LHCN-M2 (cell line): Measurements from ENCODE around the gene TERT. TPM values are rescaled to one million over a fixed set of nuclear protein-coding genes. Genes with fewer than 3 reads are reported as not detected.
"Not testable (repeated sequence)": the region's sequence is repeated elsewhere in the genome, so short reads cannot be mapped to it uniquely, and the experiment has no call there.

Source experiments
- DNase-seq: peaks from one replicate; pipeline ENCODE4 v3.0.0-alpha.2; 2012; ENCODE audit warnings: low read depth
- total RNA-seq: library from RNA; depleted of rRNA; stranded (reverse); fragments of >200 nt; gene quantifications from 2 replicates; pipeline ENCODE4 v1.2.3, GENCODE V29; 2014

TERT gene
- total RNA-seq, 1 experiment from 2014 or later = 173 TPM

DNA sequence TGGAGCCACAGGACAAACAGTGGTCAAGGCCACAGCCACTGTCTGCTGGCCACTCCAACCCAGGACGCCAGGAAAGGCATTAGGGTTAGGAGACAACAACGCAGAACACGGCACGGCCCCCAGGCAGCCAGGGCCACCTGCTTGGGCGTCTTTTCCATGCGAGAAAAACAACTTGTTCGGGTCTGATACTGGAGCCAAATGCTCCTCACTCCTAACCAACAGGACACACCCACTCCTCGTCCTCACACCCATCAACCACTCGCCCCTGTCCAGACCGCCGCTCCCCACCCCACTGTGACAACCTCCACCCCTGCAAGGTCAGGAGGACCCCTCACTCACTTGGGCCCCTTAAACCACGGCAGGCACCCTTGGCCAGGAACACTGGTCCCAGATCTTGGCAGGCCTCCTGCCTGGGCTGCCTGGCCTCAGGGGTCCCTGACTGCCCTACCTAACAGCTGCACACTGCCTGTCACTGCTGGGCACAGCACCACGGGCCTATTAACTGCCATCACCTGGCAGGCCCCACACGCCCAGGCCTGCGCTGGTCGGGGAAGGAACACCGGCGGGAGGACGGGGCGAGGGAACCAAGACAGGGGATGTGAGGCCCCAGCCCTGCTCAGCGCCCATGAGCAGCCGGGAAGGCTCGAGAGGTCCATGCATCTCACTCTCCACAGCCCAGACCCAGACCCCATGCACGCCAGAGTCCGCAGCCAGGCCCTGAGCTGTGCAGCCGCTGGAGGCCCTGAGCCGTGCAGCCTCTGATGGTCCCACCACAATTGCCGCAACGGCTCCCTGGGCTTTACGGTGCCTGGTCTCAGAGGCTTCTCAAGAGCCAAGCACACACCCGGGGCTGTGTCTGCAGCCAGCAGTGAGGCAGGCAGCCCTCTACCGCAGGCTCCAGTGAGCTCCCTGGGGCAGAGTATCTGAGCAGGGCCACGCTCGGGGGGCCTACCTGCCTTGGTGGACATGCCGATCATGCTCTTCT is 36.3 kb upstream of the TERT start:
- DNase-seq = no peak

DNA sequence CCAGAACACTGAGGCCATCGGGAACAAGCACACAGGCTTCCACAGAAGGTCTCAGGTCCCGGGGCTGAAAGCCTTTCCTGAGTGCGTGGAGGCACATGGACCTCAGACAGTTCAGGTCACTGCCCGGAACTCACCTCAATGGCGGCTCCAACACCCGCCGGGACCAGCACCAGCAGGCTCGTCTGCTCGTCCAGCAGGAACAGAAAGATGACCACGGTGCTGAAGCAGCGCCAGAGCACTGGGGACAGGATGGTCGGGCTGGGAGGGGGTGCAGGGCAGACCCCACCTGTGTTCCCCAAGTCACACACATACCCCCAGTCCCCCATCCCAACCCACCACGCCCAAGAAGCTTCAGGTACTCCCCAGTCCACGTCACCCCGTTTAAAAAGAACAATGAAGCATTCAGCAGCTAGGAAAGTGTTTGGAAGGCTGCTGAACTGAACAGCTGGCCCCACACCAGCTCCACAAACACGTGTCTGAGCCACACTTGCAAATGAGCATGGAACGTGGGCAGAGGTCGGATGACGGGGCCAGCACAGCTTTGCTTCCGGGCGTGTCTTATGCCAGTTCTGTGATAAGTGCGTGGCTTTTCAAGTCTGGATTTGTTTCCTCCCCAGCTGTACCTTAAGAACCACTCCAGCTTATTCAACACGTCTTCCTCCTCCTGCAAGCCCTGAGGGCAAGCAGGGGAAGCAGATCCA is 35.4 kb upstream of the TERT start:
- DNase-seq = peak; percentile 38

DNA sequence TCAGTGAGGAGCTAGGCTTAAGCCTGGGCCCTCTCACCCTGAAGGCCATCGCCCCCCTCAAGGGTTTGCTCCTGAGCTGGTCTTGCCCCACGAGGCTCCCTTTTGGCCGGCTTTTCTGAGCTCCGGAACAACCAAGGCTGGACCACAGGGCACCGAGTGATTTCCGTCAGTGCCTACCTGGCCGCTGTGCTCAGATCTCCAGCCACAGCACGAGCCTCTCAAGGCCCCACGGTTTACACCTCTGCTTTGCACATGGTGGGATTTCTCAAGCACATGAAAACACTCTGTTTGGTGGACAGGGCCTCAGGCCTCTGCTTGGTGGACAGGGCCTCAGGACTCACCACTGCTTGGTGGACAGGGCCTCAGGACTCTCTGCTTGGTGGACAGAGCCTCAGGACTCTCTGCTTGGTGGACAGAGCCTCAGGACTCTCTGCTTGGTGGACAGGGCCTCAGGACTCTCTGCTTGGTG is 34.3 kb upstream of the TERT start:
- DNase-seq = no peak

DNA sequence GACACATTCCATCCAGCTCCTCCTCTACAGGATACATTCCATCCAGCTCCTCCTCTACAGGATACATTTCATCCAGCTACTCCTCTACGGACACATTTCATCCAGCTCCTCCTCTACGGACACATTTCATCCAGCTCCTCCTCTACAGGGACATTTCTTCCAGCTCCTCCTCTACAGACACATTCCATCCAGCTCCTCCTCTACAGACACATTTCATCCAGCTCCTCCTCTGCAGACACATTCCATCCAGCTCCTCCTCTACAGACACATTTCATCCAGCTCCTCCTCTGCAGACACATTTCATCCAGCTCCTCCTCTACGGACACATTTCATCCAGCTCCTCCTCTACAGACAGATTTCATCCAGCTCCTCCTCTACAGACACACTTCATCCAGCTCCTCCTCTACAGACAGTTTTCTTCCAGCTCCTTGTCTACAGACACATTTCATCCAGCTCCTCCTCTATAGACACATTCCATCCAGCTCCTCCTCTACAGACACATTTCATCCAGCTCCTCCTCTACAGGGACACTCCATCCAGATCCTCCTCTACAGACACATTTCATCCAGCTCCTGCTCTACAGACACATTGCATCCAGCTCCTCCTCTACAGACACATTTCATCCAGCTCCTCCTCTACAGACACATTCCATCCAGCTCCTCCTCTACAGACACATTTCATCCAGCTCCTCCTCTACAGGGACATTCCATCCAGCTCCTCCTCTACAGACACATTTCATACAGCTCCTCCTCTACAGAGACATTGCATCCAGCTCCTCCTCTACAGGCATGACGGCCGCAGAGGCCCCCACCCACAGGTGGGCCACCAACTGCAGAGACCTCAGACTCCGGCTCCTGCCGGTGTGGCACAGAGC is 33.6 kb upstream of the TERT start:
- peak; percentile 61 for DNase-seq

DNA sequence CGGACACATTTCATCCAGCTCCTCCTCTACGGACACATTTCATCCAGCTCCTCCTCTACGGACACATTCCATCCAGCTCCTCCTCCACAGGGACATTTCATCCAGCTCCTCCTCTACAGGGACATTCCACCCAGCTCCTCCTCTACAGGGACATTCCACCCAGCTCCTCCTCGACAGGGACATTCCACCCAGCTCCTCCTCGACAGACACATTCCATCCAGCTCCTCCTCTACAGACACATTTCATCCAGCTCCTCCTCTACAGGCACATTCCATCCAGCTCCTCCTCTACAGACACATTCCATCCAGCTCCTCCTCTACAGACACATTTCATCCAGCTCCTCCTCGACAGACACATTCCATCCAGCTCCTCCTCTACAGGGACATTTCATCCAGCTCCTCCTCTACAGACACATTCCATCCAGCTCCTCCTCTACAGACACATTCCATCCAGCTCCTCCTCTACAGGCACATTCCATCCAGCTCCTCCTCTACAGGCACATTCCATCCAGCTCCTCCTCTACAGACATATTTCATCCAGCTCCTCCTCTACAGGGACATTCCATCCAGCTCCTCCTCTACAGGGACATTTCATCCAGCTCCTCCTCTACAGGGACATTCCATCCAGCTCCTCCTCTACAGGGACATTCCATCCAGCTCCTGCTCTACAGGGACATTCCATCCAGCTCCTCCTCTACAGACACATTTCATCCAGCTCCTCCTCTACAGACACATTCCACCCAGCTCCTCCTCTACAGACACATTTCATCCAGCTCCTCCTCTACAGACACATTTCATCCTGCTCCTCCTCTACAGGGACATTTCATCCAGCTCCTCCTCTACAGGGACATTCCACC is 32.3 kb upstream of the TERT start:
- peak; percentile 46 for DNase-seq

DNA sequence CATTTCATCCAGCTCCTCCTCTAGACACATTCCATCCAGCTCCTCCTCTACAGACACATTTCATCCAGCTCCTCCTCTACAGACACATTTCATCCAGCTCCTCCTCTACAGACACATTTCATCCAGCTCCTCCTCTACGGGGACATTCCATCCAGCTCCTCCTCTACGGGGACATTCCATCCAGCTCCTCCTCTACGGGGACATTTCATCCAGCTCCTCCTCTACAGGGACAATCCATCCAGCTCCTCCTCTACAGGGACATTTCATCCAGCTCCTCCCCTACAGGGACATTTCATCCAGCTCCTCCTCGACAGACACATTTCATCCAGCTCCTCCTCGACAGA is 31.6 kb upstream of the TERT start:
- not testable (repeated sequence) for DNase-seq

DNA sequence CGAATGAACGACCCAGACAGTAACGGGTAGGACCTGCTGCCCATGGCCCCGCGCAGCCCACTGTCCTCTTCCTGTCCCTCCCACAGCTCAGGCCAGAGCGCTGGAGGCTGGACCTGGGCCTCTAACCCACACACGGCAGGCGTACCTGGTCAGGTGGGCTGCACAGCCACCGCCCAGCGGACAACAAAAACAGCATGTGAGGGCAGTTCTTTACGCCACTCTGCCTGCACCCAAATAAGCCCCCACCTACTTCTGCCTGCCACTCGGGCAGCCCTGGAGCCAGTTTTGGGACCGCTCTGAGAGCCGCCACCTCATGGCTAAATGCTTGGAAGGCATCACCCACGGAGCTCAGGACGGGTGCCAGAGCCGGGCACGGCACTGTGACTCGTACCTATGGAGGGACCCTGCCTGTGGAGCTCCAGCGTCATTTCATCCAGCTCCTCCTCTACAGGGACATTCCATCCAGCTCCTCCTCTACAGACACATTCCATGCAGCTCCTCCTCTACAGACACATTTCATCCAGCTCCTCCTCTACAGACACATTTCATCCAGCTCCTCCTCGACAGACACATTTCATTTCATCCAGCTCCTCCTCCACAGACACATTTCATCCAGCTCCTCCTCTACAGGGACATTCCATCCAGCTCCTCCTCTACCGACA is 31.1 kb upstream of the TERT start:
- no peak for DNase-seq

DNA sequence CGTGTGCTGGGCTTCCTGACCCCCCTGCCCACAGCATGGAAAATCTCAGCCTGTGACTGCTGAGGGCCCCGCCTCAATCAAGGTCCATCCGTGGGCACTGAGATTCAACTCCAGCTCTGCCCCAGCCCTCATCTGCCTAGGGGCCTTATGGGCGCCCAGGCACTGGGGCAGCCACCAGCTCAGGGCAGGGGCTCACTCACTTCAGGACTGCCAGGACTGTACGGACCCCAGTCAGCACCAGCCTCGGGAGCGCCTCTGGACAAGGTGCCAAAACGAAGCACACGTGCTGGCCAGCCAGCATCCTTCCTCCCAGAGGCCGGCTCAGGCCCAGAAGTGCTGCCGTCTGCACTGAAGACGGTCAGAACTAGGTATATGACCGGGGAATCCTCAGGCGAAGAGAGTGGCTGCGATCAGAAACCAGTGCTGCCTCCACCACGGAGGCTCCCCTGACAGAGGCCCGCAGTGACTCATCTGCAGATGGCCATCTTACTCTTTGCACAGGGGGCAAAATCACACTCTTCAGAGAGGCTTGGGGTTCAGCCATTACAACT is 30.4 kb upstream of the TERT start:
- no peak for DNase-seq

DNA sequence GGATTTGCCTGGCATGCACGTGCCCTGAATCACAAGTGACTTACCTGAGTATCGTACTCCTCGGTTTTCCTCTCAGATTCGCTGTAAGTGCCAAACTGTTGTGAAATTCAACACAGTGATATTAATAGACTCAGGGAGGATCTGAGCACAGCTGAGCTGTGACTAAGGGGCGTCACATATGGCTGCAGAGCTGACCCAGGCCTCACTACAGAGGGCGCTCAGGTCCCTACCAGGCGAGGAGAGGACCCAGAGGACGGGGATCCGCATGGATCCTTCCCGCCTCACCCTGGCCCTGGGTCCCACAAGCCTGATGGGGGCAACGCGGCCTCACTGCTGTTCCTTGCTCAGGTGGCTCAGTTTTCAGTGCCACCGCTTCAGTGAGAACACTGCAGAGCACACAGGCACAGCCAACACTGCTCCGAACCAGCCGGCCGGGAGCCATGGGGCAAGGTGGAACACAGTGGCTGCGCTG is 29.9 kb upstream of the TERT start:
- DNase-seq = no peak

DNA sequence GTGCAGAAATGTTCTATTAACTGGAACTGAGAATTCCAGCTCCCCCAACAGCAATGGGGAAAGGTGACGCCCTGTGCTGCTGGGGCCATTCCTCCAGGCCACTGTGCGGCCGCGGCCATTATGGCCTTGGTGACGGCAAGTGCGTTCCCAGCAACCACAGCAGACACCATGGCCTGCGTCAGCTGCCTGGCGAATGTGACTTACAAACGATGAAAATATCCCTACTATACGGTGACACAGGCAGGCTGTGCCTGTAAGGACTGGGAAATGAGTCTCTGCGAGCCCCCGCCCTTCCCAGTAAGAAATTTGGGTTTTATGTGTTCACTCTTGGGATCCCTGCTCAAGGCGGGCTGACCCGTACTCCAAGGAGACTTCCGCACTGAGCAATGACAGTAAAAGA is 29.4 kb upstream of the TERT start:
- no peak for DNase-seq

DNA sequence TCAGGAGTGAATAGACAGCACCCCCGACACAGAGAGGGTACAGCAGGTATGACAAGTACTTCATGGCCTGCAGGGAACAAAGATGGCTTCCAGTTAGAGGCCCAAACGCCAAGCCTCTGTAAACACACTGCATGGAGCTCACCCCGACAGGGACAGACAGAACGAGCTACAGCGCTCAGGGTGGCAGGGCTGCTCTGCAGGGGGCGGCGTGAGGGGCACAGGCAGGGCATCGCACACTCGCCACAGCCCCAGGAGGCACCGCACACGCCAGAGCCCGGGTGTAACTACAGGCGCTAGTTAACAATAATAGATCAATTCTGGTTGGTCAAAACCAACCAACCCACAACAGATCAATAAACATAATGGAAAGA is 28.9 kb upstream of the TERT start:
- no peak for DNase-seq

DNA sequence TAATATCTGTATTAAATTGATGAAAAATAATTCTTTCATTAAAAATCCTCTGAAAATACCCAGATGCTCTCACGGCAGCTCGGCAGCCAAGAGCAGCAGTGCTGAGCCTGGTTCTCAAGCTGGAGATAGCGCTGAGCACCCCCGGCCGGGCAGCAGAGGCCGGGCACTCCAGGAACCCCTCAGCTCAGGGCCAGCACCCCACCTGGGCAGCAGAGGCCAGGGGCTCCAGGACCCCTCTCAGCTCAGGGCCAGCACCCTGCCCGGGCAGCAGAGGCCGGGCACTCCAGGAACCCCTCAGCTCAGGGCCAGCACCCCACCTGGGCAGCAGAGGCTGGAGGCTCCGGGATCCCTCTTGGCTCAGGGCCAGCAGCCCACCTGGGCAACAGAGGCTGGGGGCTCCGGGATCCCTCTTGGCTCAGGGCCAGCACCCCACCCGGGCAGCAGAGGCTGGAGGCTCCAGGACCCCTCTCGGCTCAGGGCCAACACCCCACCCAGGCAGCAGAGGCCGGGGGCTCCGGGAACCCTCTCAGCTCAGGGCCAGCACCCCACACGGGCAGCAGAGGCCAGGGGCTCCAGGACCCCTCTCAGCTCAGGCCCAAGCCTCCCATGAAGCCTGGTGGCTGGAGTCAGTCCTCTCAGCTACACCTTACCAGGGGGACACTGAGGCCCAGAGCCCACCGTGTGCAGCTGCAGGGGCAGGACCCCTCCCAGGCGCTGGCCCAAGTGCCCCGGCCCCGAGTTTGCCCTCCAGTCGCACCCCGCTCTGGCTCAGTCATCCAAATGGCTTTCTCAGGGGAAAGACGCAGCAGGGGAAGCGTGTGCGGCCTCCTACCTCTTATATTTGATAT is 28.3 kb upstream of the TERT start:
- no peak for DNase-seq

DNA sequence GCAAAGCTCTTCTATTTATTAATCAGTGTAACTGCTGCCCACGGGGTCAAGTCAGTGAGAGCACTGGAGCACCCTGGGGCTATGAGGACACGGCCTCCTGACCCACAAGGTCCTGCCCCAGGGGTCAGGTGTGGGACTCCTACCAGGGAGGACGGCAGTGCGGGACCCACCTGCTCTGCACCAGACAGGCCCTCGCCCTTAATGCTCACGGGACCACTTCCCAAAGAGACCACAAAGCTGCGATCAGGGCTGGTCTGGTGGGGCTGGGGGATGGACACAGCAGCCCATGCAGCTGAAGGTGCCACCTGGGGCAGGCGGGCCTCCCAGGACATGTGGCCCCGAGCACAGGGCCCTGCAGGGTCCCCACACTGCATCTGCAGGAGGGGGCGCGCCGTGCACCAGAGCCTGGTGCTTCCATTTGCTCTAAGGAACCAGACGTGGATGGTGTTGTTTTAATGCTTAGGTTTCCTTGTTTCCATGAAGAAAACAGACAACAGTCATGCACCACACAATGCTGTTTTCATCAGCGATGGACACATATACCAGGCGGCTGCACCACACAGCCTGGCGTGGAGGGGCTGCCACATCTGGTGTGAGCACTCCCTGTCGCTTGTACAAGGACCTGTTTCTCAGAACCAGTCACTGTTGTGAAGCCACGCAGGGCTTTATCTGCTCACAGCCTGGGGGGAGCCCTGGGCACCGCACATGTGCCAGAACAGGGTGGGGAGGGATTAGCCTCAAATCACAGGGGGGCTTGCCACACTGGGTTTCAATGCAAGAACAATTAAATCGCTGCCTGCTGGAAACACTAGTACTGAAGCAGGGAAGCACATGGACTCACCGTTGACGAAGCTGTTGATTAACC is 27.4 kb upstream of the TERT start:
- no peak for DNase-seq

DNA sequence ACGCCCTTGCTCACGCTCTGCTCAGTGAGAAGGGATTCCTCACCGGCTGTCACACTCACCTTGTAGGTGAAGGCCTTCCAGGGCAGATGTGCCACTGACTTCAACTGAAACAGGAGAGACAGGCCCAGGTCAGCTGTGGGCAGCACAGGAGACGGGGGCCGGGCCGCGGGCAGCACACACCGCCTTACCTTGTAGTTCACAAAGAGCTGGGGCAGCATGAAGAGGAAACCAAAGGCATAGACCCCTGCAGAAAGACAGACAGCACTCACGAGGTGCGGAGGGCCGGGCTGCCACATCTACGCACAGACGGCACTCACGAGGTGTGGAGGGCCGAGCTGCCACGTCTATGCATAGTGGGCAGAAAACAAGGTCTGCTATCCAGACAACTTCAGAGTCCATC is 26.7 kb upstream of the TERT start:
- DNase-seq = no peak

DNA sequence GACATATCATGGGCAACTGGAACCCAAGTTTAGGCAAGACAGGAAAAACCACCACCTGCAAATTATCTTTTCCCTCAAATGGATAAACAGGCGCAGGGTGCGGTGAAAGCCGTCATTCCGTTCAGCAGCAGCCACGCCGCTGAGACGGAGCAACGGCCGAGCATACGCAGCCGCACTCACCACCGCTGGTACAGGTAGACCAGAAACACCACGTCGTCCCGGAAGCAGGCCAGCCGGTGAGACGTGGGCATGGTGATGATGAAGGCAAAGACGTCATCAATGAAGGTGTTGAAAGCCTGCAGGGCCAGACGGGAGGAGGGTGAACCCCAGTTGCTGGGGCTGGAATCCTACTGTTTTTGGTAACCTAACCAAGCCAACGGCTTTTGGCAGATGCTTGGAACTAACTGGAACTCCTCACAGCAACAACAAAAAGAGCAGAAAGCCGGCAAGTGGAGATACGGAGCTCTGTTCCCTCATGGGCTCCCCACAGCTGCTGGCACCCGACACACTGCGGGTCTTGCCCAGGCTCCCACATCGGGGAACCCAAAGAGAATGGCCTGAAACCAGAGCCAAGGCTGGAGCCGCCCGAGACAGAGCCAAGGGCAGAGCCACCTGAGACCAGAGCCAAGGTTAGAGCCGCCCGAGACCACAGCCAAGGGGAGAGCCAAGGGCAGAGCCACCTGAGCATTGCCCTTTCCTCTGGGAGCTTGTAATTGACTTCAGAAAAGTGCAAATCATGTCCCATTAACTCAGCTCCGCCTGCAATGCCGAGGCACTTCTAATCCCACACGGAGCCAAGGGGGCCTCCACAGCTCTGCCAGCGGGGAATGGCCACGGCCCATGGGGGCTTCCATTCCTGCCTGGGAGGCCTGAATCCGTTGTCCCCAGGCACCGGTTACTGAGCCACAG is 25.8 kb upstream of the TERT start:
- DNase-seq = no peak

DNA sequence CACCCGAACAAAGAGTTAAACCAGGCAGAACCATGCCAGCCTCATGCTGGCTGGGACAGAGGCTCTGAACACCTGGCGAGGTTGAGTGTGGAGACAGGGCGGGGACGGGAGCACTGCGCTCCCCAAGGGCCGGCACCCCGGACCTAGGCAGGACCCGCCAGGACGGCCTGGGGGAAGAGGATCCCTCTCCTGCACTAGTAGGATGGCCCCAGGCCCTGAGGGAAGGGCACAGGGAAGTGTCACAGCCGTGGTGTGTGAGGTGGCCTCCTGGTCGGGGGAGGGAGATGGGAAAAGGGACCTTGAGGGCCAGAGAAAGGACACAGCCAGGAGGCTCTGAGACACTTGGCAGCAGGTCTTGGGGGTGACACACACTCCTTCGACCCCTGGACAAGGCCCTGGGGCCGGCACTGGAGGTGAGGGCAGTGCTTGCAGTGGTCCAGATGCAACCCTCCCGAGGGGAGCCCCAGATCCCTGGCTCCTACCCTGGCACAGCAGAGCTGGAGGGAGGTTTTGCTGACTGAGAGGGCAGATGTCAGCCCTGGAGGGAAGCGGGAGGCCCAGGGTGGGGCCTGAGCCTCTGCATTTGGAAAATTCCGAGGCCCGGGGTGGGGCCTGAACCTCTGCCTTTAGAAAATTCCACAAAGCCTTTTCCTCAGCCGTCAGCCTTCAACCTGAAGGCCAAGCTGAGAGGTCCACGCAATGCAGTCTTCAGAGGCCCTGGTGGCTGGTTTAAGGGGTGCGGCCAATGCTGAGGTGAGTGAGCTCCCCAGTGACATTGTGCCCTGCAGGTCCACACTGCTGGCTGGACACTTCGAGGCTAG is 24.8 kb upstream of the TERT start:
- DNase-seq = no peak
